Measurements from ENCODE around the gene GPHN.
"Not testable (repeated sequence)": the region's sequence is repeated elsewhere in the genome, so short reads cannot be mapped to it uniquely, and the experiment has no call there.

GPHN gene

DNA sequence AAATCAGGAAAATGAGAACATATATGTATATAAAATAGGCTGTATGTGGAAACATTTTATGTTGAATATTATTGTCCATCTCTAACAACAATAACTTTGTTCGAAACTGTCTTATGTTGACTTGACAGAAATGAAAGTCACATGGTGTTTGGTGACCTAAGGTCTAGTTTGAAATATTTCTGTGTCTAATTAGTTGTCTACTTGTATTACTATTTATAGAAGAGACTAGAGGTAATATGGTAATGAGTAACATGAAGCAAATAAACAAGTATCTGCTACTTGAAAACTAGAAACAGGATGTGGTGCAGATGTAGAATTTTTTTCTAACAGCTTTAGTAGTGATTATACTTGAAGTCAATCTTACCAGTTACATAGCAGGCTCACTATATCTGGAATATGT is 3.9 kb downstream of the GPHN start:
- no peak for TF ChIP-seq ZNF274 (IDR thresholded peaks at IDR 0.05; ENCODE audit: low read depth, low read length)
- H3K4me3 ChIP-seq (ENCODE audit: low read length): no peak overlapping the region; the same call in 1 of the 2 replicates

DNA sequence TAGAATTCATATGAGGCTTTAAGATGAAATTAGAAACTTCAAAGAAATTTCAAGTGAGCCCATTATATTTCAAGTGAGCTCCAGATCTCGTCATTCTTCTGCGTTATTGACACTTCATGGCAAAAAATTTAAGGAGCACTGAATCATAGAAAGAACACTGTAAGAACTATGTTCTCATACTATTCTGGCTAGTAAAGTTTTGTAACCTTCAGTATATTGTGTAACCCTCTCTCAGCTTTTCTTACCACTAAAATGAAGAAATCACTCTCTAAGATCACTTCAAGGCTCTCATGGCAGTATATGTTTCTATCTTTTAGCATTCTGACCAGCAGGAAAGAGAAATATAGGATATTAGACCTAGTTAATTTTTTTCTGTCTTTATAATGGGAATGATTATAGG is 6.3 kb downstream of the GPHN start:
- no peak for TF ChIP-seq ZNF274 (IDR thresholded peaks at IDR 0.05; ENCODE audit: low read depth, low read length)

DNA sequence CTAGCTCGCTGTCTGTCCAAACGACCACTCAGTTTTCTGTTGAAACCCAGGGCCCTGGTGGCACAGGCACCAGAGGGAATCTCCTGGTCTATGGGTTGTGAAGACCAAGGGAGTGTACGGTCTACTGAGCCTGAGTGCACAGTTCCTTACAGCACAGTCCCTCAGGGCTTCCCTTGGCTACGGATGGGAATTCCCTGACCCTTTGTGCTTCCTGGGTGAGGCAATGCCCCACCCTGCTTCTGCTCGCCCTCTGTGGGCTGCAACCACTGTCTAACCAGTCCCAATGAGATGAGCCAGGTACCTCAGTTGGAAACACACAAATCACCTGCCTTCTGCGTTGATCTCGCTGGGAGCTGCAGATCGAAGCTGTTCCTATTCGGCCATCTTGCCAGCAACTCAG is 22.6 kb downstream of the GPHN start:
- H3K4me3 ChIP-seq (ENCODE audit: low read length): no peak overlapping the region

More for the DNA sequence above, 6.3 kb downstream of the GPHN start:
- H3K4me3 ChIP-seq (ENCODE audit: low read length): no peak overlapping the region

DNA sequence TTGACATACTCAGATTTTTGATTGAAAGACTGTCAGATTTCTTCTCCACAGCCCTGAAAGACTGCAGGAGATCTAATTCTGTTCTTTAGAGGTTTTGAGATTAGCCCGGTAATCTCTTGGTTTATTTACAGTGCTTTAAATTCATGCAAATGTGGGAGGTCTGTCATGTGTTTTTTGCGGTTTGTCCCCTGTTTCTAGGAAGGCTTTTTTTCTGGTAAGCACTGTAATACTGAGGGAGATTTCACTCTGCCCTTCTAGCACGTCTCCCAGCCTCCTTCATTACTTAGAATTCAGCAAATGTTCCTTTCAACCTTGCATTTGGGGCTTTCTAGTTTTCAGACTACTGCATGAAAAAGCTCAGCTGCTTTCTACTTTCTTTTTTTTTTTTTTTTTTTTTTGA is 31.1 kb downstream of the GPHN start:
- H3K4me3 ChIP-seq (ENCODE audit: low read length): no peak overlapping the region
- TF ChIP-seq ZNF274 (IDR thresholded peaks at IDR 0.05; ENCODE audit: low read depth, low read length): no peak

More for the DNA sequence above, 22.6 kb downstream of the GPHN start:
- TF ChIP-seq ZNF274 (IDR thresholded peaks at IDR 0.05; ENCODE audit: low read depth, low read length): no peak

DNA sequence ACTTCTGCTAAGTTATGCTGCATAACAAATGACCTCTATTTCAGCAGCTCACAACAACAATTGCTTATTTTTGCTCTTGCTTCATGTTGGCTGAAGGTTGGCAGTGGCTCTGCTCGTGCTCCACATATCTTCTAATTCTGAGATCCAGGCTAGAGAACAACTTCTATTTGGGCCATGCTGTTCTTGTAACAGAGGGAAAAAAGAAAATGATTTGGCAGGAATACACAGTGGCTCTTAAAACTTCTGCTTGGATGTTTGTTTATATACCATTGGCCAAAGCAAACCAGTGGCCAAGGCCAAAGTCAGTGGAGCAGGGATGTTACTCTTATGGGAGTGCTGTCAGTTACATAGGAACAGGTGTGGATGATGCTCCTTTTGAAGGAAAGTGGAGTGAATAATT is 32.1 kb downstream of the GPHN start:
- H3K4me3 ChIP-seq (ENCODE audit: low read length): no peak overlapping the region
- TF ChIP-seq ZNF274 (IDR thresholded peaks at IDR 0.05; ENCODE audit: low read depth, low read length): no peak

DNA sequence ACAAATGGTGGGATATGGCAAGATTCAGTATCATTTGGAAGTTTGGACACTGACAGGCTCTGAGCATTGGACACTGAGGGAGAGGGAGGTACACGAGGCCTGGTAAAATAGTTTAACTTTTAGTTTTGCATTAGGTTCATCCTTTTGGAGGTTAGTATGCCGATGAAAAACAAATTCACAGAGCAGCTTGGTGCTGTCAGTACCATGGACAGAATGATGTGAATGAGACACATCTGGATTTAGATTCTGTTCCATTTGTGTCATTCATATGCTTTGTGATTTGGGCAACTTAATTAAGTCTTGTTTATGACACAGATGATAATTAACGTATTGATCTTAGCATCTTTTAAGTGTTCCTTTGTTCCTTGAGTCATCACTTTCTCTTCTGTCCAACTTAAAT is 33.7 kb downstream of the GPHN start:
- TF ChIP-seq ZNF274 (IDR thresholded peaks at IDR 0.05; ENCODE audit: low read depth, low read length): no peak
- no peak overlapping the region for H3K4me3 ChIP-seq (ENCODE audit: low read length)

DNA sequence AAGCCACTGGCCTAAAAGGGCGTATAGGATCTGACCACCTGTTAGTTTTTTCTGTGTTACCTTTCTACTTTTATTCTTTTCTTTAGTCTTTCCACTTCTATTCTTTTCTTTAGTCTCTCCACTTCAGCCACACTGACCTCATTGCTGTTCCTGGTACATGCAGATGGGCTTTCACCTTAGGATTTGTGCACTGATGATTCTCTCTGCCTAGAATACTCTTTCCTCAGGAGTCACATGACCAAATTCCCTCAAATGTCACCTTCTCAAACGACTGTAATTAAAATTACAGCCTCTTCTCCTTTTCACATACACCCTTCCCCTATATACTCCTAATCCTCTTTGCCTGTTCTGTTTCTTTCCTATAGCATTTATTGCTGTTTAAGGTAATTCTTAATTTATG is 36.0 kb downstream of the GPHN start:
- TF ChIP-seq ZNF274 (IDR thresholded peaks at IDR 0.05; ENCODE audit: low read depth, low read length): no peak
- no peak overlapping the region for H3K4me3 ChIP-seq (ENCODE audit: low read length)

DNA sequence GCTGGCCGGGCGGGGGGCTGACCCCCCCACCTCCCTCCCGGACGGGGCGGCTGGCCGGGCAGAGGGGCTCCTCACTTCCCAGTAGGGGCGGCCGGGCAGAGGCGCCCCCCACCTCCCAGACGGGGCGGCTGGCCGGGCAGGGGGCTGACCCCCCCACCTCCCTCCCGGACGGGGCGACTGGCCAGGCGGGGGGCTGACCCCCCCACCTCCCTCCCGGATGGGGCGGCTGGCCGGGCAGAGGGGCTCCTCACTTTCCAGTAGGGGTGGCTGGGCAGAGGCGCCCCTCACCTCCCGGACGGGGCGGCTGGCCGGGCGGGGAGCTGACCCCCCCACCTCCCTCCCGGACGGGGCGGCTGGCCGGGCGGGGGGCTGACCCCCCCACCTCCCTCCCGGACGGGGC is 37.2 kb downstream of the GPHN start:
- not testable (repeated sequence) for H3K4me3 ChIP-seq (ENCODE audit: low read length)

DNA sequence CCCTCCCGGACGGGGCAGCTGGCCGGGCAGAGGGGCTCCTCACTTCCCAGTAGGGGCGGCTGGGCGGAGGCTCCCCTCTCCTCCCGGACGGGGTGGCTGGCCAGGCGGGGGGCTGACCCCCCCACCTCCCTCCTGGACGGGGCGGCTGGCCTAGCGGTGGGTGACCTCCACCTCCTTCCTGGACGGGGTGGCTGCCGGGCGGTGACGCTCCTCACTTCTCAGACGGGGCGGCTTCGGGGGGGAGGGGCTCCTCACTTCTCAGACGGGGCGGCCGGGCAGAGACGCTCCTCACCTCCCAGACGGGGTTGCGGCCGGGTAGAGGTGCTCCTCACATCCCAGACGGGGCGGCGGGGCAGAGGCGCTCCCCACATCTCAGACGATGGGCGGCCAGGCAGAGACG is 37.8 kb downstream of the GPHN start:
- H3K4me3 ChIP-seq (ENCODE audit: low read length): not testable (repeated sequence)

DNA sequence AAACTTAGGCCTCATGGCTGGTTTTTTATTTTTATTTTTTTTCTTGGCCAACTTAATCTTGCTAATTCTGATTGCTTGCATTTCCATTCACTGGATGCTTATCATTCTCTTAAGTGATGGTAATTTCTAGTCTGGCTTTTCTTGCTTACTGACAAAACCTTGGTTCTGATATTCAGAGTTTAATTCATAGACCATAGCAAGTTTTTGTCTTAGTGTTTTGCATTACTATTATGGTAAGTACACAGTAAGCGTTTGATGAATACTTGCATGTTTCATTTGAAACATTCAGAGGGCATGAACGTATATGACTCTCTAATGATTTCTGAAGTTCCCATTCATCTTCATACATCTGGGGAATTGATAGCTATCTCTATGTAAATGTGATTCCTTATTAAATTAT is 55.8 kb downstream of the GPHN start:
- H3K4me3 ChIP-seq (ENCODE audit: low read length): no peak overlapping the region
- TF ChIP-seq ZNF274 (IDR thresholded peaks at IDR 0.05; ENCODE audit: low read depth, low read length): no peak

DNA sequence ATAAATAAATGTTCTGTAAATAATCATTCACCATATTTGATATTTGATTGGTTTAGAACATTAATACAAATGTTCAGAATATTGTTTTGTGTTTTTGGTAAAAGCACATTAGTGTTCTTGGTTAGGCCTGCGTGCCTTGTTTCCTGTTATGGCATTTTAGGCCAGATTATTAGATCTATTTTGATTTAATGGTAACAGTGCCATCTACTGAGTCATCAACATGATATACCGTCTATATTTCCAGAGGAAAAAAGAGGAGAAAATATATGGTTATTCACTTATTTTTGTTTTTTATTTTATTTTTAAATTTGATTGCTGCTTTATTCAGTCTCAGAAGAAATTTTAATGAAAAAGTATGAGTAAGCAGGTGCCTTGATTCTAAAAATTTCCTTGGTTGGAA is 60.3 kb downstream of the GPHN start:
- no peak for TF ChIP-seq ZNF274 (IDR thresholded peaks at IDR 0.05; ENCODE audit: low read depth, low read length)
- no peak overlapping the region for H3K4me3 ChIP-seq (ENCODE audit: low read length)

DNA sequence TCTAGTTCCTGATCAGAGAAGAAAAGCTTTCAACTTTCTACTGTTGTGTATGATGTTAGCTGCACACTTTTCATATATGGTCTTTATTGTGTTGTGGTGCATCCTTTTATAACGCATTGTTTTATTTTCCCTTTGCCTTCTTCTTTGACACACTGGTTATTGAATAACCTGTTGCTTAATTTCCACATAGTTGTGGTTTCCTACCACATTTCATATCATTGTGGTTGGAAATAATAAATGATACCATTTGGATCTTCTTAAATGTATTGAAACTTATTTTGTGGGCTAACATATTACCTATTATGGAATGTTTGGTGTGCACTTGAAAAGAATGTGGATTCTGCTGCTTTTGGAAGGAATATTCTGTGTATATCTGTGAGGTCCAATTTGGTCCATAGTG is 64.9 kb downstream of the GPHN start:
- H3K4me3 ChIP-seq (ENCODE audit: low read length): no peak overlapping the region
- no peak for TF ChIP-seq ZNF274 (IDR thresholded peaks at IDR 0.05; ENCODE audit: low read depth, low read length)

DNA sequence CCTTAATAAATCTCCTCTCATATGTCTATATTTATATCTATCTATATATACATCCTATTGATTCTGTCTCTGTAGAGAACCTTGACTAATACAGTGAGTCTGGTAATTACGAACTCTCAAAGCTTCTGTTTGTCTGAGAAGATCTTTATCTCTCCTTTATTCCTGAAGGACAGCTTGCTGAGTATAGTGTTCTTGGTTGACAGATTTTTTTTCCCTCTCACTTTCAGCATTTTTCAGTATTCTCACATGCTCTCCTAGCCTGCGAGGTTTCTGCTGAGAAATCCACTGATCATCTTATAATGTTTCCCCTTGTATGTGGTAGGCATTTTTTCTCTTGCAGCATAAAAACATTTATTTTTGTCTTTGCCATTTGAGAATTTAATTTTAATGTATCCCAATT is 67.1 kb downstream of the GPHN start:
- TF ChIP-seq ZNF274 (IDR thresholded peaks at IDR 0.05; ENCODE audit: low read depth, low read length): no peak
- no peak overlapping the region for H3K4me3 ChIP-seq (ENCODE audit: low read length)

DNA sequence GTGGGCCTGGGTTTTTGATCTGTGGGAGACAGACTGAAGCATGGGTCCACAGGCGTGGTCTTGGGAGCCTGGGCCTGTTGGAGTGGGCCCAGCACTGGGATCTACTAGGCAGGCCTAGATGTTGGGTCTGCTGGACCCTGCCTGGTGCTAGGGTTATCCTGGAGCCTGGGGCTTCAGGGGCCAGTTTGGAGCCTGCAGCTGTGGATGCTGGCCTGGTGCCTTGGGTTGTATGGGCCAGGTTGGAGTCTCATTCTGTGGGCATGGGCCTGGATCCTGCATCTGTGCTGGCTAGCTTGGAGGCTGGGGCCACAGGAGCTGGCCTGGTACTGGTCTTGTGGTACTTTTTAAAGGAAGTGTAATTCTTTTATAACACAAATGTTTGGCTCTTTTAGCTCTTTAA is 68.0 kb downstream of the GPHN start:
- no peak for TF ChIP-seq ZNF274 (IDR thresholded peaks at IDR 0.05; ENCODE audit: low read depth, low read length)
- no peak overlapping the region for H3K4me3 ChIP-seq (ENCODE audit: low read length)

DNA sequence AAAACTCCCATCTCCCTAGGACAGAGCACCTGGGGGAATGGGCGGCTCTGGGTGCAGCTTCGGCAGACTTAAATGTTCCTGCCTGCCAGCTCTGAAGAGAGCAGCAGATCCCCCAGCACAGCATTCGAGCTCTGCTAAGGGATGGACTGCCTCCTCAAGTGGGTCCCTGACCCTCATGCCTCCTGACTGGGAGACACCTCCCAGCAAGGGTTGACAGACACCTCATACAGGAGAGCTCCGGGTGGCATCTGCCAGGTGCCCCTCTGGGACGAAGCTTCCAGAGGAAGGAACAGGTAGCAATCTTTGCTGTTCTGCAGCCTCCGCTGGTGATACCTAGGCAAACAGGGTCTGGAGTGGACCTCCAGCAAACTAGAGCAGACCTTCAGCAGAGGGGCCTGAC is 79.8 kb downstream of the GPHN start:
- H3K4me3 ChIP-seq (ENCODE audit: low read length): not testable (repeated sequence)

DNA sequence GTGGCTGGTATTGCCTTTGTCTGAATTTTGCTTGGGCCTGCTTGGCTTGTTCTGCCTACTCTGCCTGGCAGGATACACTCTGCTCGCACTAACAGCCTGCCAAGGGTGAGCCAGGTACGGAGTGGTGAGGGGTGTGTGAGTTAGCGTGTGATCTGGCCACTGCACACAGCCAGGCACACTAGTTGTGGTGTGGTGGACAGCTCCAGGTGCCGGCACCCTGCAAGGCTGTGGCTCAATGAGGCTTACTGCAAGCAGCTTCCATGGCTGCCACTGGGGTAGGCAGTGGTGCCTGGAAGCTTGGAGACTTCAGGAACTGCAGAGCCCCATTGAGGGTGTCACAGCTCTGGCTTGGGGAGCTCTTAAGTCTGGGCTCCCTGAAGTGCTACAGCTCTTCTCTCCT is 87.4 kb downstream of the GPHN start:
- no peak for TF ChIP-seq ZNF274 (IDR thresholded peaks at IDR 0.05; ENCODE audit: low read depth, low read length)
- no peak overlapping the region for H3K4me3 ChIP-seq (ENCODE audit: low read length)
